KOPT-K1 (cell line): ENCODE results near the gene DDX24.
"Not testable (repeated sequence)": the region's sequence is repeated elsewhere in the genome, so short reads cannot be mapped to it uniquely, and the experiment has no call there.

Source experiments
- H3K27ac ChIP-seq: fragments of 200-600 bp; sonication (generic); 2 replicates; pipeline ENCODE4 v1.5.1; 2016; ENCODE audit warnings: antibody characterized with exemption, mild to moderate bottlenecking, low read depth, low read length; ENCODE audit not compliant: poor library complexity, severe bottlenecking
- H3K36me3 ChIP-seq: fragments of 200-600 bp; sonication (generic); 2 replicates; pipeline ENCODE4 v1.5.1; 2017; ENCODE audit warnings: antibody characterized with exemption, mild to moderate bottlenecking, low read length, moderate library complexity; ENCODE audit not compliant: insufficient read depth
- H3K9me3 ChIP-seq: fragments of 200-600 bp; sonication (generic); 2 replicates; pipeline ENCODE4 v1.5.1; 2017; ENCODE audit warnings: antibody characterized with exemption, low read length, mild to moderate bottlenecking; ENCODE audit not compliant: insufficient read depth, poor library complexity, severe bottlenecking

The DDX24 gene

DNA sequence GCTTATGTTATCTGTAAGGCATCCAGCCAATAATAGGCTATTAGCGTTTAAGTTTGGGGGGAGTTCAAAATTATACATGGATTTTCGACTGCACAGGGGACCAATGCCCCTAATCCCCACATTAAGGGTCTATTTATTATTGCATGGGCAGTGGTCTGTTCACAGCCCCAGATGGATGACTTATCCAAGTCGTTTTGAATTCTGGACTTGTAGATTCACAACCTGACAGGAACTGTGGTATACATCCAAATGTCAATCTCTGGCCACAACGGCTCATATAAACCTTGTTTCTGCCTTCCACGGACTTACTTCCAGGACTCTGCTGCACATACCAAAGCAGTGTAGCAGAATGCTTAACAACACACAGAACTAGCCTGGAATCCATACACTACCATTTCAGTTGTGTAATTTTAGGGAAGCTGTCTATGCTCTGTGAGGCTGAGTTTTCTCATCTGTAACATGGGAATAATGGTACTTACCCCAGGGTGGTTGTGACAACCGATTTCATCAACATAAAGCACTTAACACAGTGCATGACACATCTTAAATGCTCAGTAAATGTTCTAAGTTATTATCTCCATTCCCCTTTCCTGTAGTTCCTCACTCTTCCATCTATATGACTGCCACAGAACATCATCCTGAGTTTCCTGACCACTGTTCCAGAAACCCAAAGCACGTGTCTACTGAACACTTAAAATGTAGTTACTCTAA lies 3.7 kb downstream of the DDX24 start:
- no peak overlapping the region for H3K27ac ChIP-seq
- H3K36me3 ChIP-seq = peaks cover 70% of the 10 kb centered on the region
- H3K9me3 ChIP-seq = peaks cover 40% of the 10 kb centered on the region

GRCh38 chr14:94075008-94075407 lies 6.0 kb downstream of the DDX24 start:
- no peak overlapping the region for H3K27ac ChIP-seq
- peaks cover 72% of the 10 kb centered on the region for H3K36me3 ChIP-seq
- peaks cover 63% of the 10 kb centered on the region for H3K9me3 ChIP-seq

GRCh38 chr14:94074534-94074933 lies 6.5 kb downstream of the DDX24 start:
- peaks cover 71% of the 10 kb centered on the region for H3K36me3 ChIP-seq
- H3K9me3 ChIP-seq = peaks cover 67% of the 10 kb centered on the region
- H3K27ac ChIP-seq = no peak overlapping the region

DNA sequence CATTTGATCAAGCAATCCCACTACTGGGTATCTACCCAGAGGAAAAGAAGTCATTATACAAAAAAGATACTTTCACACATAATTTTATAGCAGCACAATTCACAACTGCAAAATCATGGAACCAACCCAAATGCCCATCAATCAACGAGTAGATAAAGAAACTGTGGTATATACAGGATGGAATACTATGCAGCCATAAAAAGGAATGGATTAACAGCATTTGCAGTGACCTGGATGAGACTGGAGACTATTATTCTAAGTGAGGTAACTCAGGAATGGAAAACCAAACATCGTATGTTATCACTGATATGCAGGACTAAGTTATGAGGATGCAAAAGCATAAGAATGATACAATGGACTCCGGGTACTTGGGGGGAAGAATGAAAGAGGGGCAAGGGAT lies 8.9 kb downstream of the DDX24 start:
- peaks cover 47% of the 10 kb centered on the region for H3K36me3 ChIP-seq
- H3K9me3 ChIP-seq = peaks cover 84% of the 10 kb centered on the region
- not testable (repeated sequence) for H3K27ac ChIP-seq

- H3K36me3 ChIP-seq = peaks cover 26% of the 10 kb centered on the region
- peaks cover 34% of the 10 kb centered on the region for H3K9me3 ChIP-seq
- H3K27ac ChIP-seq = no peak overlapping the region
Measured at GRCh38 chr14:94066089-94066676, 14.8 kb downstream of the DDX24 start.

DNA sequence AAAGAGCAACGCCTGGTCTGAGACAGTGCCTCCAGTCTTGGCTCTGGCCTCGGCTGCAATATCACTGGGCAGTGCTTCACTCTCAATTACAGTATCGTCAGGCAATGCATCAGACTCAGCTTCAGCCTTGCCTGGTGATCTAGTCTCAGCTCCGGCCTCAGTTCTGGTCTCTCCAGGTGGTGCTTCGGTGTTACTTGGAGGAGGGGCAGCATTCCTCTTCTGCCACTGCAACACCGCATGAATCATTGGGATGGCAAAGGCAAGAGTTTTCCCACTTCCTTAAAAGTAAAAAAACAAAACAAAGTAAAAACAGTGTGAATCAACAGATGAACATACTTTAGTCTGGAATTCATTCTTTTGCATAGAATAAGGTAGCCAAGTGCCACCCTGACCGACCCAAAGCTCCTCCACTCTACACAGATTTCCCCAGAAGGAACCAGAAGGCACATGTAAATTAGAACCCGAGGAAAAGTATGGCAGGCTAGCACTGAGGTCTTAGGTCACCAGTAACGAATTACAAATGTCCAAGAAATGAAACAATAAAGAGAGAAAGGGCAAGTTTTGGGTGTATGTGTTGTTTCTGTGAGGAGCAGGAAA lies 18.6 kb downstream of the DDX24 start:
- no peaks in the 10 kb centered on the region for H3K9me3 ChIP-seq
- H3K27ac ChIP-seq = no peak overlapping the region
- peaks cover 63% of the 10 kb centered on the region for H3K36me3 ChIP-seq

- H3K27ac ChIP-seq = no peak overlapping the region
- H3K9me3 ChIP-seq = no peaks in the 10 kb centered on the region
- H3K36me3 ChIP-seq = peaks cover 87% of the 10 kb centered on the region
Measured at GRCh38 chr14:94059998-94060397, 21.0 kb downstream of the DDX24 start.

GRCh38 chr14:94058674-94059138 lies 22.3 kb downstream of the DDX24 start:
- no peaks in the 10 kb centered on the region for H3K9me3 ChIP-seq
- H3K27ac ChIP-seq = no peak overlapping the region
- H3K36me3 ChIP-seq = peaks cover 100% of the 10 kb centered on the region

GRCh38 chr14:94058128-94058673 lies 22.8 kb downstream of the DDX24 start:
- peaks cover 99% of the 10 kb centered on the region for H3K36me3 ChIP-seq
- H3K27ac ChIP-seq = no peak overlapping the region

GRCh38 chr14:94056579-94057308 lies 24.3 kb downstream of the DDX24 start:
- Histone ChIP-seq H3K27ac (no peak overlapping the region), H3K36me3 (peaks cover 99% of the 10 kb centered on the region), H3K9me3 (no peaks in the 10 kb centered on the region)

More at GRCh38 chr14:94058128-94058673, 22.8 kb downstream of the DDX24 start:
- no peaks in the 10 kb centered on the region for H3K9me3 ChIP-seq

DNA sequence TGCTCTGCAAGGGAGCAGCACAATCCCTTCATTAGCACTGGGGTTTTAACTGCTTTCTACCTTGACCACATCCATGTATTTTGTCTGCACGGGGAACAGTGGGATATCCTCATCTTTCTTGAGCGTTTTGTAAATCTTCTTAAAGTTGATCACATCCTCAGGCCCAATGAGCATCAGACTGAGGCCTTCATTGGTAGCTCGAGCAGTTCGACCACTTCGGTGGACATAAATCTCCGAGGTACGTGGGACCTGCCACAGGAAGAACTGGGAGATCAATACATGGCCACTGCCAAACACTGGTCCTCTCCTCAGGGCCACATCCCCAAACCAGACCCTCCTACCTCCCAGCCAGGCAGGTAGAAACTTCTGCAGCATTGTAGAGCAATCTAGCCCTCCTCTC lies 26.1 kb downstream of the DDX24 start:
- Histone ChIP-seq H3K27ac (no peak overlapping the region), H3K36me3 (peaks cover 99% of the 10 kb centered on the region), H3K9me3 (no peaks in the 10 kb centered on the region)

DNA sequence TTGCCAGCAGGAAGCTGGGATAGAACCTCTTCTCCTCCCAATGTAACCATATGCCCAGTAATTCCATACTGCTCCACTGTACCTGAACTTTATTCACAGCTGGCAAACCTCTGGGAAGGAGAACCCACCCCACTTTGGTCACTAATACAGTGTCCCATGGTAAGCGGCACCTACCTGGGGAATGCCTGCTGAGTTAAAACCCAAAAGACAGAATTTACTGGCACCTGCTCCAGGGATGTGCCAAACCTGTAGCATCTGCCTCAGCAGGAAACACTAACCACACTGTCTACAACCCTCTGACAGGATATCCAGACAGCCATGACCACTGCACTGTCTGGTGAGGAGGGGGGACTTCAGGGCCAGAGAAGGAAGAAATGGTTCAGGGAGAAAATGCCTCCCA lies 26.6 kb downstream of the DDX24 start:
- Histone ChIP-seq H3K9me3 (no peaks in the 10 kb centered on the region), H3K27ac (no peak overlapping the region), H3K36me3 (peaks cover 99% of the 10 kb centered on the region)

DNA sequence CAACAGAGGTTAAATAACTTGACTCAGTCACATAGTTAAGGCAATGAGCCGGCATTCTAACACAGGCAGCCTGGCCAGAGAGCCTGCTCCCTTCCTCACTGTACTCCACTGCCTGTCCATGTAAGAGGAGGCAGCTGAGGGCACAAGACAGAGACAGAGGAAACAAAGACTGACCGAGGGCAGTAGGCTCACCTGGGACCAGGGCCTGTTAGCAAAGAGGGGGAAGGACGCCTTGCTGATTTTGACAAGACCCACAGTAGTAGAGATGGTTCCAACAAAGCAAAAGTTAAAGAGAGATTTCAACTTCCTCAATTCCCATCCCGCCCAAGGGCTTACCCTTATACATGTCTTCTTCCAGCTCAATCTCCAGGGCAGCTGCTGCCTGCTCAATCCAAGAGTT lies 28.3 kb downstream of the DDX24 start:
- H3K9me3 ChIP-seq = no peaks in the 10 kb centered on the region
- no peak overlapping the region for H3K27ac ChIP-seq
- peaks cover 99% of the 10 kb centered on the region for H3K36me3 ChIP-seq

DNA sequence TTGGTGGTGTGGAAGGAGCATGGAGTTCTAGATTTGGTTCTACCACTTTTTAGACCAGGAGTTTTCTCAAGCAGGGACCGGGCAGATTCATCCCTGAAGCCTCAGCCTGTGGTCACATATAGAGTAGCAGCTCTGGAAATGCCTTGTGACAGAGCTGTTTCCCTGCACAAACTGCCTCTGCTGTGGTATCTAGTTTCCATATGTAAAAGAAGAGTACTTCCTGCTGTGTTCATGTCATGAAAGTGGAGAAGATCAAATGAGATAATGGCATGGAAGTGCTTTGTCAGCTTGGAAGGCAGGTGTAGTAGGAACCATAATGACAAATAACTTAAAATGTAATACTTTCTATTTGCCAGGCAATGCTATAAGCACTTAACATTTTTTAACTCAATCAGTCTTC lies 28.8 kb downstream of the DDX24 start:
- Histone ChIP-seq H3K36me3 (peaks cover 99% of the 10 kb centered on the region), H3K9me3 (no peaks in the 10 kb centered on the region), H3K27ac (no peak overlapping the region)

DNA sequence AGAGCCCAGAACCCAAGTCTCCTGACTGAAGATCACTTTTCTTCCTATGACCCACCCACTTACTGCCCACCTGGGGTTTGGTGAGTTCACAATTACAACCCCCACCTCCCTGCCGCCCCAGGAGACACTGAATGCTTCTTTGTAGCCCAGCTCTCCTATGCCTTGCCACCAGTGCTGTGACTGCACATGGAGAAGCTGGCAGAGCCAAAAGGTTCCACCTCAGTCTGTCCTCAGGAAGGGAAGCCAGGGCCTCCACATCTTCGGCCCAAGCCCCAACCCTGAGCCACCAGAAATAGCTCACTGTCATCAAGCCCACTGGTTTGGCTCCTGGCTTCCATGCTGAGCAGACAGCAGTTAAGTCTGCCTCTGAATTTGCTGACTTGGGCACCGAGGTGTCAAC lies 29.2 kb downstream of the DDX24 start:
- Histone ChIP-seq H3K27ac (no peak overlapping the region), H3K36me3 (peaks cover 99% of the 10 kb centered on the region)

More for the DNA sequence above, 29.2 kb downstream of the DDX24 start:
- H3K9me3 ChIP-seq = no peaks in the 10 kb centered on the region
